Parathyroid adenoma (tissue), 2 donors: ENCODE measurements around the gene MOB3B.

ENCODE experiments used
- H2AFZ ChIP-seq: fragments of 300-600 bp; sonication (generic); one replicate; pipeline ENCODE4 v1.7.0; 2017; ENCODE audit warnings: antibody characterized with exemption, mild to moderate bottlenecking
- H3K27ac ChIP-seq: fragments of 300-600 bp; sonication (generic); one replicate; pipeline ENCODE4 v1.7.0; 2017
- H3K27me3 ChIP-seq: fragments of 300-600 bp; sonication (generic); one replicate; pipeline ENCODE4 v1.7.0; 2017; ENCODE audit warnings: low read length; ENCODE audit not compliant: control insufficient read depth, insufficient read depth
- H3K36me3 ChIP-seq: fragments of 300-600 bp; sonication (generic); one replicate; pipeline ENCODE4 v1.7.0; 2017; ENCODE audit warnings: low read length; ENCODE audit not compliant: control insufficient read depth, insufficient read depth
- H3K4me1 ChIP-seq: fragments of 300-600 bp; sonication (generic); one replicate; pipeline ENCODE4 v1.7.0; 2017; ENCODE audit warnings: control low read depth
- H3K4me2 ChIP-seq: fragments of 300-600 bp; sonication (generic); one replicate; pipeline ENCODE4 v1.7.0; 2017; ENCODE audit warnings: low read length
- H3K4me3 ChIP-seq: fragments of 300-600 bp; sonication (generic); one replicate; pipeline ENCODE4 v1.7.0; 2017; ENCODE audit warnings: low read depth, low read length
- H3K79me2 ChIP-seq: fragments of 300-600 bp; sonication (generic); one replicate; pipeline ENCODE4 v1.7.0; 2017; ENCODE audit warnings: control low read depth
- H3K9ac ChIP-seq: fragments of 300-600 bp; sonication (generic); one replicate; pipeline ENCODE4 v1.7.0; 2017; ENCODE audit warnings: mild to moderate bottlenecking
- H3K9me3 ChIP-seq: fragments of 300-600 bp; sonication (generic); one replicate; pipeline ENCODE4 v1.7.0; 2017; ENCODE audit warnings: low read length; ENCODE audit not compliant: control insufficient read depth
- TF ChIP-seq, protein P1 (sequence below): fragments of 300-600 bp; sonication (generic); IDR thresholded peaks from one replicate; pipeline ENCODE4 v1.7.0; 2017; ENCODE audit warnings: antibody characterized with exemption, mild to moderate bottlenecking
- donor health status: primary hyperparathyroidism.

Gene MOB3B

DNA sequence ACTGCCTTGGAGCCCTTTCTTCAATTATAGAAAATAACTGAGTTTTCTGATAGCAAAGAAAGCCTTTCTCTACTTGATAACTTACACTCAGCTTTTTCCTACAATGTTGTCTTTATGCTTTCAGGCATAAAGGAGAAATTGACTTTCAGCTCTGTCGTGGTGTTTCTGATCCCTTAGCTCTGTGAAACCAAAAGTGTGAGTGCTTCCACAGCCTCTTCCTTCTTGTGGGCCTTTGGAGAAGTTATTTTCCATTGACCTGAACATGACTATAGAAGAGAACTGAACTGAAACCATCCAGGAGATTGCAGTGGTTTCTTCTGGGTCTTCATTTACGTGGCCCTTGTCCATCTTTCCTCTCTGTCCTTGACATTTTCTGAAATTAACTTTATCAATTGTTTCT is 173.2 kb downstream of the MOB3B start:
- no peak overlapping the region for H3K4me2 ChIP-seq
- TF ChIP-seq, protein P1, sequence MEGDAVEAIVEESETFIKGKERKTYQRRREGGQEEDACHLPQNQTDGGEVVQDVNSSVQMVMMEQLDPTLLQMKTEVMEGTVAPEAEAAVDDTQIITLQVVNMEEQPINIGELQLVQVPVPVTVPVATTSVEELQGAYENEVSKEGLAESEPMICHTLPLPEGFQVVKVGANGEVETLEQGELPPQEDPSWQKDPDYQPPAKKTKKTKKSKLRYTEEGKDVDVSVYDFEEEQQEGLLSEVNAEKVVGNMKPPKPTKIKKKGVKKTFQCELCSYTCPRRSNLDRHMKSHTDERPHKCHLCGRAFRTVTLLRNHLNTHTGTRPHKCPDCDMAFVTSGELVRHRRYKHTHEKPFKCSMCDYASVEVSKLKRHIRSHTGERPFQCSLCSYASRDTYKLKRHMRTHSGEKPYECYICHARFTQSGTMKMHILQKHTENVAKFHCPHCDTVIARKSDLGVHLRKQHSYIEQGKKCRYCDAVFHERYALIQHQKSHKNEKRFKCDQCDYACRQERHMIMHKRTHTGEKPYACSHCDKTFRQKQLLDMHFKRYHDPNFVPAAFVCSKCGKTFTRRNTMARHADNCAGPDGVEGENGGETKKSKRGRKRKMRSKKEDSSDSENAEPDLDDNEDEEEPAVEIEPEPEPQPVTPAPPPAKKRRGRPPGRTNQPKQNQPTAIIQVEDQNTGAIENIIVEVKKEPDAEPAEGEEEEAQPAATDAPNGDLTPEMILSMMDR: no peak
- no peak overlapping the region for H2AFZ ChIP-seq
- no peak overlapping the region for H3K9ac ChIP-seq
- H3K36me3 ChIP-seq: no peaks in the 10 kb centered on the region
- H3K27me3 ChIP-seq: no peaks in the 10 kb centered on the region
- no peaks in the 10 kb centered on the region for H3K9me3 ChIP-seq
- no peak overlapping the region for H3K27ac ChIP-seq
- H3K4me1 ChIP-seq: no peaks in the 10 kb centered on the region
- no peaks in the 10 kb centered on the region for H3K79me2 ChIP-seq
- no peak overlapping the region for H3K4me3 ChIP-seq

DNA sequence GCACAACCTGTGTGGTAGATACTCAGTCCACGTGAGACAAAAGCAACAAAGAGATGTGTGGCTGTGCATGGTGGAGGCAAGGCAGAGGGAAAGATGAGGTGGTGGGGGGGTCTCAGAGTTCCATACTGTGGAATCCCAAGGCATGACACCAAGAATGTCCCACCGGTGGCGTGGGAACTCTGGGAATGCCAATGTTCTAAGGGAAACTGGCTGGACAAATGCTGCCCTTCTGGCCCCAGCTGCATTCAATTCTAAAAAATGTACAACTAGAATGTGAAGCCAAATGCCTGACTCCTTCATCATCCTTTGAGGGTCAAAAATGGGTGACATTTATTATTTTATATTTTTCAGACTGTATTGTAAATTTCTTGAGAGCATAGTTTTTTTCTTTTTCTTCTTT is 174.4 kb downstream of the MOB3B start:
- Histone ChIP-seq H3K4me2 (no peak overlapping the region), H3K27ac (no peak overlapping the region), H2AFZ (no peak overlapping the region), H3K9ac (no peak overlapping the region), H3K9me3 (no peaks in the 10 kb centered on the region), H3K79me2 (no peaks in the 10 kb centered on the region), H3K27me3 (no peaks in the 10 kb centered on the region), H3K36me3 (no peaks in the 10 kb centered on the region), H3K4me3 (no peak overlapping the region), H3K4me1 (no peaks in the 10 kb centered on the region)
- TF ChIP-seq, protein P1: no peak

GRCh38 chr9:27353474-27354229 is 176.0 kb downstream of the MOB3B start:
- H3K4me2 ChIP-seq: no peak overlapping the region
- no peak overlapping the region for H3K9ac ChIP-seq
- H3K36me3 ChIP-seq: no peaks in the 10 kb centered on the region
- no peaks in the 10 kb centered on the region for H3K4me1 ChIP-seq
- TF ChIP-seq, protein P1: no peak
- no peak overlapping the region for H2AFZ ChIP-seq
- no peaks in the 10 kb centered on the region for H3K27me3 ChIP-seq
- no peaks in the 10 kb centered on the region for H3K9me3 ChIP-seq
- H3K4me3 ChIP-seq: no peak overlapping the region
- H3K27ac ChIP-seq: no peak overlapping the region
- H3K79me2 ChIP-seq: no peaks in the 10 kb centered on the region

- Histone ChIP-seq H3K4me2 (no peak overlapping the region), H3K4me3 (no peak overlapping the region), H3K36me3 (no peaks in the 10 kb centered on the region), H3K79me2 (no peaks in the 10 kb centered on the region), H2AFZ (no peak overlapping the region), H3K9ac (no peak overlapping the region), H3K27ac (no peak overlapping the region), H3K27me3 (no peaks in the 10 kb centered on the region), H3K9me3 (no peaks in the 10 kb centered on the region), H3K4me1 (no peaks in the 10 kb centered on the region)
- TF ChIP-seq, protein P1: no peak
Observed at GRCh38 chr9:27353166-27353473, 176.5 kb downstream of the MOB3B start.
